IMR-90 (cell line): Measurements from ENCODE around the gene OTOG. TPM values are rescaled to one million over a fixed set of nuclear protein-coding genes. Genes with fewer than 3 reads are reported as not detected.

Experiments used
- ATAC-seq: fragments of 200-7000 bp; cut with Tn5 transposase; 2 replicates; pipeline ENCODE4 v1.9.1; 2020; ENCODE audit warnings: low read depth, mild to moderate bottlenecking, moderate library complexity
- BruUV-seq: library from RNA; stranded (reverse); fragments of 400-500 nt; replicated peaks from 2 replicates; lab custom pipeline; 2021; lab: Mats Ljungman, UMichigan
- CTCF ChIA-PET: fragments of 300-600 bp; formaldehyde crosslinking; extraction: SDS; loops from one replicate; lab custom pipeline; 2021; ENCODE audit warnings: antibody characterized with exemption; lab: Yijun Ruan, JAX
- POLR2A ChIA-PET: fragments of 300-600 bp; sonication (Branson Sonifier 250); formaldehyde crosslinking; loops from one replicate; lab custom pipeline; 2022; ENCODE audit warnings: antibody characterized with exemption; ENCODE audit not compliant: unreplicated experiment; lab: Charles Lee
- DNase-seq: peaks from one replicate; pipeline ENCODE4 v3.0.0; 2013
- H2AFZ ChIP-seq: replicated peaks from 2 replicates; pipeline ENCODE3; 2013; ENCODE audit warnings: low read length, mild to moderate bottlenecking; ENCODE audit not compliant: poor library complexity
- H2AK5ac ChIP-seq: 2 replicates; pipeline ENCODE4 v1.6.1; 2013; ENCODE audit warnings: low read depth, low read length, inconsistent platforms
- H2AK9ac ChIP-seq: replicated peaks from 2 replicates; pipeline ENCODE3; 2013; ENCODE audit warnings: mild to moderate bottlenecking, low read depth, low read length, moderate library complexity; ENCODE audit not compliant: poor library complexity
- H2BK120ac ChIP-seq: 2 replicates; pipeline ENCODE4 v1.6.1; 2013; ENCODE audit warnings: low read depth, low read length, inconsistent platforms
- H2BK15ac ChIP-seq: 3 replicates; pipeline ENCODE4 v1.6.1; 2013; ENCODE audit warnings: low read depth, low read length, inconsistent platforms
- H2BK20ac ChIP-seq: 2 replicates; pipeline ENCODE4 v1.6.1; 2013; ENCODE audit warnings: low read depth, mild to moderate bottlenecking, inconsistent platforms, low read length, moderate library complexity
- H2BK5ac ChIP-seq: 2 replicates; pipeline ENCODE4 v1.6.1; 2013; ENCODE audit warnings: mild to moderate bottlenecking, low read depth, low read length, inconsistent platforms; ENCODE audit not compliant: poor library complexity, severe bottlenecking
- H3K14ac ChIP-seq: replicated peaks from 2 replicates; pipeline ENCODE4 v1.6.1; 2013; ENCODE audit warnings: low read depth, low read length, inconsistent platforms
- H3K18ac ChIP-seq: 2 replicates; pipeline ENCODE4 v1.6.1; 2013; ENCODE audit warnings: low read depth, low read length, control low read depth
- H3K23ac ChIP-seq: 2 replicates; pipeline ENCODE4 v1.6.1; 2013; ENCODE audit warnings: low read depth, low read length, inconsistent platforms
- H3K27ac ChIP-seq: 2 replicates; pipeline ENCODE4 v1.5.1; 2013; ENCODE audit warnings: mild to moderate bottlenecking, control low read depth, low read length; ENCODE audit not compliant: insufficient read depth
- H3K27me3 ChIP-seq: 2 replicates; pipeline ENCODE4 v1.6.1; 2013; ENCODE audit warnings: low read length; ENCODE audit not compliant: control insufficient read depth, insufficient read depth
- H3K36me3 ChIP-seq: 2 replicates; pipeline ENCODE4 v1.6.1; 2013; ENCODE audit warnings: low read length, mixed read lengths; ENCODE audit not compliant: control insufficient read depth, insufficient read depth
- H3K4ac ChIP-seq: 2 replicates; pipeline ENCODE4 v1.6.1; 2013; ENCODE audit warnings: low read depth, low read length, inconsistent platforms
- H3K4me1 ChIP-seq: 2 replicates; pipeline ENCODE4 v1.6.1; 2013; ENCODE audit warnings: low read length, mixed read lengths; ENCODE audit not compliant: control insufficient read depth, insufficient read depth
- H3K4me2 ChIP-seq: 2 replicates; pipeline ENCODE4 v1.6.1; 2013; ENCODE audit warnings: low read depth, mild to moderate bottlenecking, control low read depth, low read length, moderate library complexity
- H3K4me3 ChIP-seq: 2 replicates; pipeline ENCODE4 v1.5.1; 2013; ENCODE audit warnings: low read depth, mild to moderate bottlenecking, control low read depth, low read length, moderate library complexity; ENCODE audit not compliant: insufficient read depth
- H3K56ac ChIP-seq: 2 replicates; pipeline ENCODE4 v1.6.1; 2013; ENCODE audit warnings: low read length, inconsistent platforms; ENCODE audit not compliant: insufficient read depth; ENCODE audit errors: extremely low read depth
- H3K79me1 ChIP-seq, 2 experiments: 2 replicates each; pipeline ENCODE4 v1.6.1; 2013; ENCODE audit warnings: low read length in 2 of 2, inconsistent platforms in 1 of 2, low read depth in 1 of 2
- H3K9ac ChIP-seq: 2 replicates; pipeline ENCODE4 v1.6.1; 2013; ENCODE audit warnings: low read depth, low read length, control low read depth
- H3K9me1 ChIP-seq: 2 replicates; pipeline ENCODE4 v1.6.1; 2013; ENCODE audit warnings: low read length, inconsistent platforms; ENCODE audit not compliant: insufficient read depth
- H3K9me3 ChIP-seq: 2 replicates; pipeline ENCODE4 v1.6.1; 2013; ENCODE audit warnings: low read length; ENCODE audit not compliant: control insufficient read depth, insufficient read depth
- H4K20me1 ChIP-seq: 2 replicates; pipeline ENCODE4 v1.6.1; 2013; ENCODE audit warnings: low read length, inconsistent platforms; ENCODE audit not compliant: insufficient read depth
- H4K5ac ChIP-seq: 2 replicates; pipeline ENCODE4 v1.6.1; 2013; ENCODE audit warnings: mild to moderate bottlenecking, low read depth, low read length, control low read depth
- H4K8ac ChIP-seq, 2 experiments: 2 replicates each; pipeline ENCODE4 v1.6.1; 2013; ENCODE audit warnings: low read depth in 2 of 2, low read length in 2 of 2, control low read depth in 1 of 2, inconsistent platforms in 1 of 2
- H4K91ac ChIP-seq: 2 replicates; pipeline ENCODE4 v1.6.1; 2013; ENCODE audit warnings: low read depth, low read length, inconsistent platforms; ENCODE audit not compliant: insufficient read depth
- FOS ChIP-seq: fragments of 150-350 bp; IDR thresholded peaks from 2 replicates; pipeline ENCODE4 v1.6.1; 2016; ENCODE audit warnings: low read depth, low read length
- MAFK ChIP-seq: IDR thresholded peaks from 2 replicates; pipeline ENCODE4 v1.6.1; 2012; ENCODE audit warnings: low read depth, low read length, improper control_type of control experiment
- MXI1 ChIP-seq: IDR thresholded peaks from 2 replicates; pipeline ENCODE4 v1.6.1; 2012; ENCODE audit warnings: low read depth, mild to moderate bottlenecking, low read length, moderate library complexity, borderline replicate concordance
- SMC3 ChIP-seq: fragments of 150-350 bp; IDR thresholded peaks from 2 replicates; pipeline ENCODE4 v1.6.1; 2016; ENCODE audit warnings: low read depth, mild to moderate bottlenecking, antibody characterized with exemption, low read length, moderate library complexity
- WGBS, 2 experiments: methylation state at CpG; one replicate each; pipeline versions ENCODE4 v1.1.5 to v1.1.7; 2013; ENCODE audit warnings: missing lambda C conversion rate in 2 of 2; ENCODE audit not compliant: insufficient read length in 1 of 2; ENCODE audit errors: extremely low coverage in 2 of 2; 5-methylcytosine and 5-hydroxymethylcytosine counted together
- dilution Hi-C: fragments of 300-500 bp; cut with HindIII; formaldehyde crosslinking; loops from one replicate; pipeline ENCODE4 v1.14.3; 2018; ENCODE audit warnings: low sequenced_read_pairs; ENCODE audit not compliant: unreplicated experiment
- in situ Hi-C: fragments of 300-500 bp; cut with MboI; formaldehyde crosslinking; loops from 3 replicates; pipeline ENCODE4 v1.14.3; 2019; ENCODE audit warnings: low sequenced_read_pairs, inconsistent platforms, mixed read lengths
- intact Hi-C: fragments of 100-400 bp; cut with micrococcal nuclease; formaldehyde crosslinking; loops from 2 replicates; pipeline ENCODE4 v1.10.0; 2022
- polyA plus RNA-seq, 3 experiments: library from polyadenylated mRNA; depleted of rRNA; stranded (reverse); fragments of >200 nt; gene quantifications; 2 replicates each; pipeline ENCODE4 v1.2.3, GENCODE V29; 2012; ENCODE audit warnings: low replicate concordance in 1 of 3
- total RNA-seq: library from RNA; depleted of rRNA; stranded (reverse); fragments of >200 nt; gene quantifications from 2 replicates; pipeline ENCODE4 v1.2.3, GENCODE V29; 2012
- TF ChIP-seq, protein P1 (sequence below): conservative IDR thresholded peaks from 2 replicates; pipeline ENCODE4 v1.5.1; 2012; ENCODE audit warnings: mild to moderate bottlenecking, low read depth, low read length, improper control_type of control experiment

OTOG gene
- total and polyA plus RNA-seq, 2 of the 4 experiments (the other 2 are of a cell fraction) = not detected

DNA sequence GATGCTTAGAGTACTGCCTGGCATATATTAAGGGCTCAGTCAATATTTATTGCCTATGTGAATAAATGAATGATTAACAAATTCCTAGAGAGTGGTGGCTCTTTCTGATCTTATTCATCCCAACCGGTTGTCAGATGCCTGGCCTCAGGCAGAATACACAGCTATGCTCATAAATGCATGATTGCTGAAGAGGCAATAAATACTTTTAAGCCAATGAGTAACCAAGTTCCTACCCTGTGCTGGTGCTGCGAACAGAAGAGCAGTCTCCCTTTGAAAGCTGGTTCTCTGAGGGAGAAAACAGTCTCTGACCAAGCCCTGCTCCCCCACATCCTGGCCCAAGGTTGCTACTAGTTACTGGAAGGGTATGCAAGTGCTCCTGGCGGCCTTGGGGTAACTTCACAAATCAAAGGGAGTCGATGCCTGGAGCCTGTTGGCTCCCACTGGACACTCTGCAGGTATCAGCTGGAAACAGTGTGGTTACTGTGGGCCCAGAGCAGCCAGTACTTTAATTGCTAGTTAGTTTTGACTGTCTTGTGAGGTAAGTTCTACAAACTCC is 5.7 kb upstream of the OTOG start:
- no peak overlapping the region for H2BK5ac ChIP-seq
- no peak overlapping the region for H3K4ac ChIP-seq
- intact Hi-C loops = no loop called here
- no peak overlapping the region for H3K56ac ChIP-seq
- H4K20me1 ChIP-seq = no peaks in the 10 kb centered on the region
- no peak overlapping the region for H3K18ac ChIP-seq
- DNase-seq = no peak
- peaks cover 20% of the 10 kb centered on the region for H3K27me3 ChIP-seq
- TF ChIP-seq MXI1 (no peak), MAFK (no peak), SMC3 (no peak), FOS (no peak)
- TF ChIP-seq, protein P1, sequence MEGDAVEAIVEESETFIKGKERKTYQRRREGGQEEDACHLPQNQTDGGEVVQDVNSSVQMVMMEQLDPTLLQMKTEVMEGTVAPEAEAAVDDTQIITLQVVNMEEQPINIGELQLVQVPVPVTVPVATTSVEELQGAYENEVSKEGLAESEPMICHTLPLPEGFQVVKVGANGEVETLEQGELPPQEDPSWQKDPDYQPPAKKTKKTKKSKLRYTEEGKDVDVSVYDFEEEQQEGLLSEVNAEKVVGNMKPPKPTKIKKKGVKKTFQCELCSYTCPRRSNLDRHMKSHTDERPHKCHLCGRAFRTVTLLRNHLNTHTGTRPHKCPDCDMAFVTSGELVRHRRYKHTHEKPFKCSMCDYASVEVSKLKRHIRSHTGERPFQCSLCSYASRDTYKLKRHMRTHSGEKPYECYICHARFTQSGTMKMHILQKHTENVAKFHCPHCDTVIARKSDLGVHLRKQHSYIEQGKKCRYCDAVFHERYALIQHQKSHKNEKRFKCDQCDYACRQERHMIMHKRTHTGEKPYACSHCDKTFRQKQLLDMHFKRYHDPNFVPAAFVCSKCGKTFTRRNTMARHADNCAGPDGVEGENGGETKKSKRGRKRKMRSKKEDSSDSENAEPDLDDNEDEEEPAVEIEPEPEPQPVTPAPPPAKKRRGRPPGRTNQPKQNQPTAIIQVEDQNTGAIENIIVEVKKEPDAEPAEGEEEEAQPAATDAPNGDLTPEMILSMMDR = no peak
- no peak overlapping the region for H2BK15ac ChIP-seq
- no peak overlapping the region for H4K5ac ChIP-seq
- no peaks in the 10 kb centered on the region for H3K9me3 ChIP-seq
- H3K9me1 ChIP-seq = no peaks in the 10 kb centered on the region
- no peak overlapping the region for H2BK120ac ChIP-seq
- no peak overlapping the region for H4K8ac ChIP-seq
- H3K9ac ChIP-seq = no peak overlapping the region
- H2AK5ac ChIP-seq = no peak overlapping the region
- H3K4me1 ChIP-seq = no peaks in the 10 kb centered on the region
- no peak overlapping the region for H3K27ac ChIP-seq
- no peaks in the 10 kb centered on the region for H3K79me1 ChIP-seq
- H2AK9ac ChIP-seq = no peak overlapping the region
- CTCF ChIA-PET = no interaction called here
- dilution Hi-C loops = no loop called here
- no peak overlapping the region for H3K4me3 ChIP-seq
- WGBS, 2 experiments = 8% methylated on average over 2 of the region's 4 CpGs; no CpG with 5 or more reads in 1 of the 2 experiments
- ATAC-seq = no peak
- H3K4me2 ChIP-seq = no peak overlapping the region
- POLR2A ChIA-PET = no interaction called here
- H3K14ac ChIP-seq = no peak overlapping the region
- H3K23ac ChIP-seq = no peak overlapping the region
- BruUV-seq = no TSS peak
- no peak overlapping the region for H2BK20ac ChIP-seq
- H3K36me3 ChIP-seq = no peaks in the 10 kb centered on the region
- in situ Hi-C loops = no loop called here
- no peak overlapping the region for H4K91ac ChIP-seq
- H2AFZ ChIP-seq = no peak overlapping the region
